GM12878 (cell line): ENCODE data around the gene KIAA2012. TPM values are rescaled to one million over a fixed set of nuclear protein-coding genes. Genes with fewer than 3 reads are reported as not detected.
A peak's percentile ranks its signal among the peaks of the same experiment; 100 is the strongest.

Experiments
- ATF7 ChIP-seq: fragments of 450-650 bp; IDR thresholded peaks from 2 replicates; pipeline ENCODE4 v1.6.1; 2016; ENCODE audit warnings: low read depth, mild to moderate bottlenecking
- BMI1 ChIP-seq: fragments of 450-650 bp; IDR thresholded peaks from 2 replicates; pipeline ENCODE4 v1.6.1; 2016; ENCODE audit warnings: mild to moderate bottlenecking, moderate library complexity, borderline replicate concordance
- CHD1 ChIP-seq: IDR thresholded peaks from 2 replicates; pipeline ENCODE4 v1.6.1; 2012; ENCODE audit warnings: low read depth, low read length, improper control_type of control experiment
- CREM ChIP-seq: IDR thresholded peaks from 2 replicates; pipeline ENCODE4 v1.6.1; 2014; ENCODE audit warnings: antibody characterized with exemption, low read depth
- E2F4 ChIP-seq: IDR thresholded peaks from 2 replicates; pipeline ENCODE4 v1.6.1; 2012; ENCODE audit warnings: low read depth, low read length, improper control_type of control experiment
- FOS ChIP-seq: IDR thresholded peaks from 3 replicates; pipeline ENCODE4 v1.6.1; 2011; ENCODE audit warnings: borderline replicate concordance; ENCODE audit not compliant: insufficient read length; ENCODE audit errors: extremely low read depth
- HDAC6 ChIP-seq: fragments of 200-600 bp; sonication (generic); IDR thresholded peaks from one replicate; pipeline ENCODE4 v1.8.0; 2017; ENCODE audit warnings: antibody characterized with exemption; ENCODE audit not compliant: unreplicated experiment
- IRF4 ChIP-seq: IDR thresholded peaks from 2 replicates; pipeline ENCODE4 v1.6.1; 2011; ENCODE audit warnings: low read depth, low read length
- IRF5 ChIP-seq: fragments of 450-650 bp; IDR thresholded peaks from 2 replicates; pipeline ENCODE4 v1.6.1; 2017; ENCODE audit warnings: borderline replicate concordance
- KAT2A ChIP-seq: conservative IDR thresholded peaks from 2 replicates; pipeline ENCODE4 v1.6.1; 2011; ENCODE audit warnings: low read depth, low read length; ENCODE audit not compliant: control insufficient read depth
- KLF5 ChIP-seq: fragments of 450-650 bp; IDR thresholded peaks from 2 replicates; pipeline ENCODE4 v1.6.1; 2014; ENCODE audit warnings: mild to moderate bottlenecking; ENCODE audit not compliant: partially characterized antibody
- MYB ChIP-seq: fragments of 150-350 bp; IDR thresholded peaks from 2 replicates; pipeline ENCODE4 v1.6.1; 2014; ENCODE audit warnings: mild to moderate bottlenecking, low read depth, low read length, borderline replicate concordance
- POLR2AphosphoS2 ChIP-seq: IDR thresholded peaks from 2 replicates; pipeline ENCODE4 v1.6.1; 2011; ENCODE audit warnings: low read depth, mild to moderate bottlenecking, low read length, improper control_type of control experiment, moderate library complexity
- RAD51 ChIP-seq: fragments of 450-650 bp; IDR thresholded peaks from 2 replicates; pipeline ENCODE4 v1.6.1; 2016; ENCODE audit warnings: moderate library complexity, mild to moderate bottlenecking, inconsistent platforms
- RUNX3 ChIP-seq: IDR thresholded peaks from 2 replicates; pipeline ENCODE4 v1.6.1; 2012; ENCODE audit warnings: low read length, inconsistent platforms
- SRF ChIP-seq, 2 experiments: IDR thresholded peaks; 2 replicates each; pipeline ENCODE4 v1.6.1; 2011; ENCODE audit warnings: low read depth in 2 of 2, low read length in 2 of 2, mild to moderate bottlenecking in 1 of 2, moderate library complexity in 1 of 2
- TARDBP ChIP-seq: IDR thresholded peaks from 2 replicates; pipeline ENCODE4 v1.6.1; 2016; ENCODE audit warnings: borderline replicate concordance
- USF1 ChIP-seq: IDR thresholded peaks from 2 replicates; pipeline ENCODE4 v1.6.1; 2011; ENCODE audit warnings: borderline replicate concordance, low read depth, mild to moderate bottlenecking, moderate library complexity, mixed read lengths, low read length; ENCODE audit not compliant: insufficient read depth; ENCODE audit errors: extremely low read length
- ZBED1 ChIP-seq: IDR thresholded peaks from 2 replicates; pipeline ENCODE4 v1.6.1; 2016; ENCODE audit warnings: borderline replicate concordance
- ZBTB40 ChIP-seq: fragments of 450-650 bp; IDR thresholded peaks from 2 replicates; pipeline ENCODE4 v1.6.1; 2016; ENCODE audit warnings: mild to moderate bottlenecking, moderate library complexity, borderline replicate concordance
- ZNF24 ChIP-seq: fragments of 450-650 bp; IDR thresholded peaks from 2 replicates; pipeline ENCODE4 v1.6.1; 2017; ENCODE audit warnings: antibody characterized with exemption, mild to moderate bottlenecking
- ZNF384 ChIP-seq: IDR thresholded peaks from 2 replicates; pipeline ENCODE4 v1.6.1; 2012; ENCODE audit warnings: low read depth, mild to moderate bottlenecking, low read length, improper control_type of control experiment, borderline replicate concordance
- ZZZ3 ChIP-seq: IDR thresholded peaks from 2 replicates; pipeline ENCODE4 v1.6.1; 2011; ENCODE audit warnings: low read depth; ENCODE audit not compliant: control insufficient read depth, insufficient read length
- polyA plus RNA-seq, 11 experiments: library from polyadenylated mRNA; depleted of rRNA in 4 of 11; unstranded in 6 of 11; stranded (reverse) in 5 of 11; fragments of >200 nt; fragmentation: Nextera tagmentation in 4 of 11; fragmentation: Illumina TruSeq in 1 of 11; extraction: Ambion mirVana in 4 of 11; extraction: Trizol in 1 of 11; gene quantifications; 1 replicate in 1 of 11; 2 replicates in 10 of 11; pipeline versions ENCODE4 v1.2.1 to v1.2.3, GENCODE V29; 2011 to 2016; ENCODE audit warnings: inconsistent platforms in 2 of 11, missing spikeins in 2 of 11, low read depth in 1 of 11
- total RNA-seq, 4 experiments: library from RNA; depleted of rRNA in 3 of 4; stranded (reverse); fragments of >200 nt in 3 of 4; fragmentation: Illumina TruSeq in 1 of 4; extraction: Trizol in 1 of 4; gene quantifications; 2 replicates each; pipeline versions ENCODE4 v1.2.1 to v1.2.3, GENCODE V29; 2013 to 2021

Gene KIAA2012
- total and polyA plus RNA-seq, 10 of the 15 experiments (the other 5 are each of a cell fraction or from before 2014, with no cell fraction given): 0.03 TPM; not detected in 9

GRCh38 chr2:202238234-202239197 is 165.5 kb downstream of the KIAA2012 start, which contains the start of gene SUMO1 (continued):
- 0 out of 4 replicates have a peak, but pooled peaks of 1 of the 2 experiments have one; percentile 31 for TF ChIP-seq SRF (IDR thresholded peaks at IDR 0.05; ENCODE audit: low read depth in 2 of 2, low read length in 2 of 2)
- peak; percentile 93 for TF ChIP-seq ZBTB40
- no peak for TF ChIP-seq RAD51
- TF ChIP-seq CREM: peak; percentile 96
- TF ChIP-seq HDAC6: no peak
- TF ChIP-seq TARDBP: no peak
- TF ChIP-seq BMI1: no peak
- no peak for TF ChIP-seq MYB
- TF ChIP-seq RUNX3: peak; percentile 39; the same call in 1 of the 2 replicates
- TF ChIP-seq POLR2AphosphoS2: 0 out of 2 replicates have a peak, but pooled peaks have one; percentile 40
- TF ChIP-seq KAT2A: no peak
- TF ChIP-seq IRF4: no peak
- peak; percentile 78 for TF ChIP-seq E2F4
- no peak; the same call in 1 of the 2 replicates for TF ChIP-seq ZBED1
- TF ChIP-seq USF1: no peak
- no peak for TF ChIP-seq CHD1
- TF ChIP-seq ZNF24: no peak
- TF ChIP-seq ATF7: peak; percentile 59
- TF ChIP-seq FOS: no peak
- peak; percentile 49 for TF ChIP-seq KLF5
- TF ChIP-seq ZNF384: no peak
- TF ChIP-seq ZZZ3: no peak
- no peak for TF ChIP-seq IRF5
